GM03348 (cell line): ENCODE results near the gene C12orf60.

Source experiments
- DNase-seq: peaks from one replicate; pipeline ENCODE4 v3.0.0; 2012; ENCODE audit warnings: low spot score

C12orf60 gene

DNA sequence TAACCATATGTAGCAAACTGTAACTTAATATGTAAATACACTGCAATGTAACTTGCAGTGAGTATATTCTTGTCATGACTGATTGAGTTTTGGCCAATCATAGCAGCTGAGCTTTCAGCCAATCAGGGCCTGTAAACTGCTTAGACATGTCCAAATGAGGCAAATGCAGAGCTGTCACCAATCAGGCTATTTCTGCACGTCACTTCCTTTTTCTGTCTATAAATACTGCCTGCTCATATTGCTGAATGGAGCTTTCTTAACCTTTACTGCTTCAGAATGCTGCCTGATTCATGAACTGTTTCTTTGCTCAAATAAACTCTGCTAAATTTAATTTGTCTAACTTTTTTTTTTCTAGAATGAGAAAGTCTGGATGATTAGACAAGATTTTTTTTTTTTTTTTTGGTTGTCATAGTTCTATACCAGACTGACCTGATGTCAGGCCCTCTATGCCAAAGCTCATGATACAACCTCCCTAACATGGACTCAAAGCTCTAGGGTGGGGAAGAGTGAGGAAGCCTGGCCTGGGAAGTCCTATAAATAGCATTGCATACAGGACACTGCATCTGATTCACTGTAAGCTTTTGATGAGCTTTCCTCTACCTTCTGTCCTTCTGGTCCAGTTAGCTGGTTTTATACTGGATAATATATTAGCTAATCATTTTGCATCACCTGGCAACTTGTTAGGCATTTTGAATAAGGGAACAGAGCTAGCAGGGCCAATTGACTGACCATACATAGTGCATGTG, 70.1 kb downstream of the C12orf60 start:
- DNase-seq: no peak
